ENCODE results near the gene TAF10. TPM values are rescaled to one million over a fixed set of nuclear protein-coding genes. Genes with fewer than 3 reads are reported as not detected.

Gene TAF10
- total and polyA plus RNA-seq, 7 experiments from 2014 or later = 116 to 247 (median 129) TPM

- H3K27ac ChIP-seq (ENCODE audit: low read depth, low read length) = no peak overlapping the region
- intact Hi-C loops (cut with micrococcal nuclease) = no loop called here
- H3K36me3 ChIP-seq (ENCODE audit: control insufficient read depth in 2 of 3, insufficient read depth in 3 of 3, low read length in 3 of 3) = peaks cover 0 to 20% (median 0%) of the 10 kb centered on the region in 3 experiments
- H3K27me3 ChIP-seq (ENCODE audit: control insufficient read depth in 2 of 2, insufficient read depth in 2 of 2, low read length in 2 of 2) = no peaks in the 10 kb centered on the region
- ATAC-seq (no peak), DNase-seq (no peak)
- Mint-ChIP-seq H3K4me1 (peaks cover 0 to 23% (median 0%) of the 10 kb centered on the region in 7 donors), H3K27ac (no peak overlapping the region), H3K4me3 (no peak overlapping the region), H3K27me3 (no peaks in the 10 kb centered on the region), H3K9me3 (no peaks in the 10 kb centered on the region), H3K36me3 (peaks cover 6 to 49% (median 31%) of the 10 kb centered on the region in 5 donors)
- no peaks in the 10 kb centered on the region for H3K9me3 ChIP-seq (ENCODE audit: control insufficient read depth in 2 of 3, low read length in 3 of 3)
- CTCF ChIA-PET = no interaction called here
- H3K4me3 ChIP-seq (ENCODE audit: low read length) = no peak overlapping the region
- POLR2A ChIA-PET = no interaction called here
- no peaks in the 10 kb centered on the region for H3K4me1 ChIP-seq (ENCODE audit: control insufficient read depth in 2 of 2, insufficient read depth in 2 of 2, low read length in 2 of 2)
These were observed 48.8 kb downstream of the TAF10 start for GRCh38 chr11:6563121-6563619.

GRCh38 chr11:6561288-6561687 lies 50.7 kb downstream of the TAF10 start:
- H3K4me1 ChIP-seq (ENCODE audit: control insufficient read depth in 2 of 2, insufficient read depth in 2 of 2, low read length in 2 of 2) = no peaks in the 10 kb centered on the region
- ATAC-seq (no peak), DNase-seq (no peak)
- H3K4me3 ChIP-seq (ENCODE audit: low read length) = no peak overlapping the region
- H3K27ac ChIP-seq (ENCODE audit: low read depth, low read length) = no peak overlapping the region
- peaks cover 6 to 58% (median 32%) of the 10 kb centered on the region in 5 donors for H3K36me3 Mint-ChIP-seq
- H3K27me3 ChIP-seq (ENCODE audit: control insufficient read depth in 2 of 2, insufficient read depth in 2 of 2, low read length in 2 of 2) = no peaks in the 10 kb centered on the region
- no peaks in the 10 kb centered on the region for H3K27me3 Mint-ChIP-seq
- H3K9me3 Mint-ChIP-seq = no peaks in the 10 kb centered on the region
- H3K4me3 Mint-ChIP-seq = no peak overlapping the region
- H3K4me1 Mint-ChIP-seq = peaks cover 0 to 17% (median 0%) of the 10 kb centered on the region in 7 donors
- intact Hi-C loops (cut with micrococcal nuclease) = no loop called here
- POLR2A ChIA-PET = no interaction called here
- CTCF ChIA-PET = no interaction called here
- no peak overlapping the region for H3K27ac Mint-ChIP-seq
- no peaks in the 10 kb centered on the region for H3K9me3 ChIP-seq (ENCODE audit: control insufficient read depth in 2 of 3, low read length in 3 of 3)
- H3K36me3 ChIP-seq (ENCODE audit: control insufficient read depth in 2 of 3, insufficient read depth in 3 of 3, low read length in 3 of 3) = peaks cover 0 to 16% (median 0%) of the 10 kb centered on the region in 3 experiments

Other genes starting within 250 kb of the TAF10 start
- gene SMPD1, start 221.7 kb downstream of the TAF10 start, total RNA-seq = 10 to 100 TPM; 43.0 to 70.9 (median 55.4) TPM
- 10 to 100 TPM; 34.5 to 36.5 TPM for gene SMPD1, start 221.7 kb downstream of the TAF10 start, polyA plus RNA-seq
- gene APBB1, start 193.1 kb downstream of the TAF10 start, total RNA-seq = 100 to 1,000 TPM in 3 of 5 experiments, 10 to 100 TPM in 2; 46.9 to 188 (median 154) TPM
- gene APBB1, start 193.1 kb downstream of the TAF10 start, polyA plus RNA-seq = 100 to 1,000 TPM; 173 to 293 TPM
- 1 to 10 TPM in 4 of 5 experiments, under 1 TPM in 1; 0.56 to 7.0 (median 1.7) TPM for gene HPX, start 171.2 kb downstream of the TAF10 start, total RNA-seq
- gene HPX, start 171.2 kb downstream of the TAF10 start, polyA plus RNA-seq = not detected
- 10 to 100 TPM in 4 of 5 experiments, 1 to 10 TPM in 1; 8.1 to 20.7 (median 17.2) TPM for gene TRIM3, start 138.3 kb downstream of the TAF10 start, total RNA-seq
- 1 to 10 TPM; 1.6 to 4.2 TPM for gene TRIM3, start 138.3 kb downstream of the TAF10 start, polyA plus RNA-seq
- gene ARFIP2, start 130.9 kb downstream of the TAF10 start, total RNA-seq = 10 to 100 TPM; 48.6 to 63.4 (median 53.8) TPM
- gene ARFIP2, start 130.9 kb downstream of the TAF10 start, polyA plus RNA-seq = 10 to 100 TPM; 35.7 to 45.7 TPM
- 10 to 100 TPM; 39.3 to 68.4 (median 59.2) TPM for gene TIMM10B, start 130.7 kb downstream of the TAF10 start, total RNA-seq
- gene TIMM10B, start 130.7 kb downstream of the TAF10 start, polyA plus RNA-seq = 10 to 100 TPM; 32.8 to 38.8 TPM
- 10 to 100 TPM; 24.0 to 65.8 (median 62.2) TPM for gene DNHD1, start 114.9 kb downstream of the TAF10 start, total RNA-seq
- 1 to 10 TPM in 1 of 2 donors, under 1 TPM in 1; 0.90 to 2.8 TPM for gene DNHD1, start 114.9 kb downstream of the TAF10 start, polyA plus RNA-seq
- 10 to 100 TPM; 21.4 to 37.9 (median 27.9) TPM for gene RRP8, start 8.6 kb downstream of the TAF10 start, total RNA-seq
- gene RRP8, start 8.6 kb downstream of the TAF10 start, polyA plus RNA-seq = 10 to 100 TPM; 17.2 to 29.1 TPM
- 100 to 1,000 TPM in 1 of 5 experiments, 10 to 100 TPM in 4; 34.4 to 165 (median 89.6) TPM for gene ILK, start 8.4 kb downstream of the TAF10 start, total RNA-seq
- gene ILK, start 8.4 kb downstream of the TAF10 start, polyA plus RNA-seq = 10 to 100 TPM; 67.8 to 79.7 TPM
- 100 to 1,000 TPM in 3 of 5 experiments, 10 to 100 TPM in 2; 49.9 to 160 (median 134) TPM for gene TPP1, start 7.2 kb upstream of the TAF10 start, total RNA-seq
- 100 to 1,000 TPM in 1 of 2 donors, 10 to 100 TPM in 1; 91.6 to 116 TPM for gene TPP1, start 7.2 kb upstream of the TAF10 start, polyA plus RNA-seq
- 10 to 100 TPM in 3 of 5 experiments, 1 to 10 TPM in 1, under 1 TPM in 1; 0.48 to 12.5 (median 10.9) TPM for gene DCHS1, start 43.6 kb upstream of the TAF10 start, total RNA-seq
- 1 to 10 TPM; 2.7 to 4.8 TPM for gene DCHS1, start 43.6 kb upstream of the TAF10 start, polyA plus RNA-seq
- gene MRPL17, start 71.1 kb upstream of the TAF10 start, total RNA-seq = 10 to 100 TPM in 4 of 5 experiments, 1 to 10 TPM in 1; 10.0 to 70.3 (median 26.4) TPM
- 10 to 100 TPM; 21.6 to 33.4 TPM for gene MRPL17, start 71.1 kb upstream of the TAF10 start, polyA plus RNA-seq
- gene OR2AG2, start 159.8 kb upstream of the TAF10 start, total RNA-seq = under 1 TPM in 1 of 5 experiments, not detected in 4; 0.15 TPM
- not detected for gene OR2AG2, start 159.8 kb upstream of the TAF10 start, polyA plus RNA-seq
- not detected for gene OR2AG1, start 170.8 kb upstream of the TAF10 start, total RNA-seq
- not detected for gene OR2AG1, start 170.8 kb upstream of the TAF10 start, polyA plus RNA-seq
- gene OR6A2, start 187.5 kb upstream of the TAF10 start, total RNA-seq = under 1 TPM in 1 of 5 experiments, not detected in 4; 0.34 TPM
- gene OR6A2, start 187.5 kb upstream of the TAF10 start, polyA plus RNA-seq = not detected
- gene OR10A5, start 233.5 kb upstream of the TAF10 start, total RNA-seq = not detected
- not detected for gene OR10A5, start 233.5 kb upstream of the TAF10 start, polyA plus RNA-seq

Data from naive thymus-derived CD4-positive, alpha-beta T cell (primary cell).